NCI-H2081 treated with DMSO at 0.1 percent for 48 hours (cell line): Measurements from ENCODE around the gene GP2.
"Not testable (repeated sequence)": the region's sequence is repeated elsewhere in the genome, so short reads cannot be mapped to it uniquely, and the experiment has no call there.

Source experiments
- DNase-seq: peaks from one replicate; lab custom pipeline; 2025; lab: John Stamatoyannopoulos, UW

GP2 gene

GRCh38 chr16:20325005-20325404 lies 2.3 kb downstream of the GP2 start:
- no peak for DNase-seq

- no peak for DNase-seq
Observed at GRCh38 chr16:20323591-20324117, 3.7 kb downstream of the GP2 start.

GRCh38 chr16:20322696-20323095 lies 4.6 kb downstream of the GP2 start:
- no peak for DNase-seq

- no peak for DNase-seq
Observed at GRCh38 chr16:20321671-20322070, 5.6 kb downstream of the GP2 start.

GRCh38 chr16:20321051-20321450 lies 6.3 kb downstream of the GP2 start:
- DNase-seq, result not testable (repeated sequence)

- DNase-seq, result no peak
Observed at GRCh38 chr16:20320592-20320991, 6.7 kb downstream of the GP2 start.

- no peak for DNase-seq
Observed at GRCh38 chr16:20320178-20320577, 7.1 kb downstream of the GP2 start.

- no peak for DNase-seq
Observed at GRCh38 chr16:20319406-20319805, 7.9 kb downstream of the GP2 start.

- DNase-seq, result no peak
Observed at GRCh38 chr16:20318437-20318836, 8.9 kb downstream of the GP2 start.

- DNase-seq, result no peak
Observed at GRCh38 chr16:20318006-20318405, 9.3 kb downstream of the GP2 start.

- no peak for DNase-seq
Observed at GRCh38 chr16:20317117-20317516, 10.2 kb downstream of the GP2 start.

- DNase-seq, result no peak
Observed at GRCh38 chr16:20316715-20317114, 10.6 kb downstream of the GP2 start.

- DNase-seq, result no peak
Observed at GRCh38 chr16:20315764-20316163, 11.5 kb downstream of the GP2 start.

- no peak for DNase-seq
Observed at GRCh38 chr16:20314575-20314974, 12.7 kb downstream of the GP2 start.

- DNase-seq, result no peak
Observed at GRCh38 chr16:20313741-20314140, 13.6 kb downstream of the GP2 start.

GRCh38 chr16:20312536-20313095 lies 14.7 kb downstream of the GP2 start:
- not testable (repeated sequence) for DNase-seq

- no peak for DNase-seq
Observed at GRCh38 chr16:20311548-20311947, 15.8 kb downstream of the GP2 start.

- DNase-seq, result no peak
Observed at GRCh38 chr16:20310421-20311395, 16.6 kb downstream of the GP2 start.

- no peak for DNase-seq
Observed at GRCh38 chr16:20309786-20310185, 17.5 kb downstream of the GP2 start.

- DNase-seq, result no peak
Observed at GRCh38 chr16:20308801-20309590, 18.3 kb downstream of the GP2 start.

- no peak for DNase-seq
Observed at GRCh38 chr16:20308266-20308665, 19.0 kb downstream of the GP2 start.

- no peak for DNase-seq
Observed at GRCh38 chr16:20307791-20308190, 19.5 kb downstream of the GP2 start.
